GM19238 (cell line): ENCODE results near the gene FMN1.
"Not testable (repeated sequence)": the region's sequence is repeated elsewhere in the genome, so short reads cannot be mapped to it uniquely, and the experiment has no call there.

Experiments
- DNase-seq: peaks from one replicate; pipeline ENCODE4 v3.0.0; 2011; ENCODE audit warnings: low spot score; ENCODE audit not compliant: insufficient read length

The FMN1 gene

DNA sequence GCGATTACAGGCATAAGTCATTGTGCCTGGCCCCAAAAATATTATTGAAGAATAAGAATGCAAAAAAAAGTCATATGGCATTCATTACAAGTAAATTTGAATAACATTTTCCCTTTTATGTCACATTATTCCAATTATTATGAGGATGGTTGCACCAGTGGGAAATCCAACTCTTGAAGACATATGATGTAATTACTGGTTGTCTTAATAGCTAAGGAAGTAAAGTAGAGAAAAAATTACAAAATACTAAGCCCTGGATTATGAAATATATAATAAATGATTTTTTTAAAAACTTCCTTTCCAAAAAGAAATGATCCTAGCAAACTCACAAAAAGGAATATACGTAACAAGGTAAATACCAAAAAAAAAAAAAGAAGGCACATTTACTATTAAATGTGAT, 98.9 kb downstream of the FMN1 start:
- no peak for DNase-seq

DNA sequence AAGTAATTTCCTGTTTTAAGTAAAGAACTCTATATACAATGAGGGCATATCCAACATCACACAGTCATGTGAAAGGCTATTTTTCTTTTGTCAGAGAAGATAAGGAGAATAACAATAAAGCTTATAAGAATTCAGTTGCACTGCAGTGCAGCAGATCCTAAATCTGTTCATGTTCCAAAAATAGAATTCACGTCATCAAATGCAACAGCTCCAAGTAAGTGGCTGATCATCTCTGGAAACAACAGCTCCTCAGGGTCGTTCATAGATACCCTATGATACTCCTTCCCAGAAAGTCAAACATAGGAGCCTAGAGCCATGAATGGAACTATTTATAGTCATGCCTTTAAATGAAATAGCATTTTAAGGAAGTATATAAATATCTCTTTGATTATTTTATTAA, 100.2 kb downstream of the FMN1 start:
- DNase-seq: no peak

DNA sequence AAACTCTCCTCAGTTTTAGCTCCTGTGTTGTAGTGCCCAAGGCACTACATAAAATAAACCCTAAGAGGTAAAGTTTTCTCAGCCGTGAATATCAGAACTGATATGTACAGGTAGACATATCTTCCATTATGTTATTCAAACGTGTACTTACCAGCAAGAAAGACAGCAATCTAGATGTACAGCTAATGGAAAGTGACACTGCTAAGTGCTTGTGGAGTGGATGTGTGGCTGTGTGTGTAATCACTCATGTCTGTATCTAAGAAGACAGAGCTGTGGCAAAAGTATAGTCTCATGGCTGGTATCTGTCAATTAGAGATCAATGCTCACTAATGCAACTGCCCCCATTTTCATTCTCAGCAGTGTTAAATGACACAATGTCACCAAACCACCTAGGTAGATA, 101.3 kb downstream of the FMN1 start:
- no peak for DNase-seq

DNA sequence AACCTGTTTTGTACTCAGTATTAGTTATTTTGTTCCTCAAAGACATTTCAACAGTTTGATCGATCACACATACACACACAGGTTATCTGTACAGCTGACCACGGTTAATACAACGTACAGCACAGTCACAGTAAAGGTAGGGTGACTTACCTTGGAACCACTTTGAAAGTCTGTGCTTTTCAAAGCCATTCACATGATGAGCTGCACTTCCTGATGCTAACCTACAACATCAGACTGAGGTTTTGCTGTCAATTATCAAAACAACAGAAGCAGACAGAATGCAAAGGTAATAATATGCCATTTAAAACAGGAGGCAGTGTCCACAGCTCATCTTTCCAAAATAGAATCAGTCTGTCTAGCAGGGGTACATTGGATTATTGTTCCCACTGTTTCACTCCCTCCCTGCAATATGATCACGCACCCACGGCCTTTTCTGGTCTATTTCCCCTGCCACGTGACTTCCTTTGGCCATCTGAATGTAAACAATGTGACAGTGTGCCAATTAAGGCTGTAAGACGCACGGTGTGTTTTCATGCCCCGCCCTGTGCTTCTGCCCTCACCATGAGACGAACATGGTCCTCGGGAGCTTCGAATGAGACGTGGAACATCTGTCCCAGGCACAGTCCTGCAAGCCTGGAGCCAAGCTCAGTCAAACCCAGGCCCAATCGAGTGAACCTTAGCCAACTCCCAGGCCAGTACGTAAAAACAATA, 102.4 kb downstream of the FMN1 start:
- no peak for DNase-seq

DNA sequence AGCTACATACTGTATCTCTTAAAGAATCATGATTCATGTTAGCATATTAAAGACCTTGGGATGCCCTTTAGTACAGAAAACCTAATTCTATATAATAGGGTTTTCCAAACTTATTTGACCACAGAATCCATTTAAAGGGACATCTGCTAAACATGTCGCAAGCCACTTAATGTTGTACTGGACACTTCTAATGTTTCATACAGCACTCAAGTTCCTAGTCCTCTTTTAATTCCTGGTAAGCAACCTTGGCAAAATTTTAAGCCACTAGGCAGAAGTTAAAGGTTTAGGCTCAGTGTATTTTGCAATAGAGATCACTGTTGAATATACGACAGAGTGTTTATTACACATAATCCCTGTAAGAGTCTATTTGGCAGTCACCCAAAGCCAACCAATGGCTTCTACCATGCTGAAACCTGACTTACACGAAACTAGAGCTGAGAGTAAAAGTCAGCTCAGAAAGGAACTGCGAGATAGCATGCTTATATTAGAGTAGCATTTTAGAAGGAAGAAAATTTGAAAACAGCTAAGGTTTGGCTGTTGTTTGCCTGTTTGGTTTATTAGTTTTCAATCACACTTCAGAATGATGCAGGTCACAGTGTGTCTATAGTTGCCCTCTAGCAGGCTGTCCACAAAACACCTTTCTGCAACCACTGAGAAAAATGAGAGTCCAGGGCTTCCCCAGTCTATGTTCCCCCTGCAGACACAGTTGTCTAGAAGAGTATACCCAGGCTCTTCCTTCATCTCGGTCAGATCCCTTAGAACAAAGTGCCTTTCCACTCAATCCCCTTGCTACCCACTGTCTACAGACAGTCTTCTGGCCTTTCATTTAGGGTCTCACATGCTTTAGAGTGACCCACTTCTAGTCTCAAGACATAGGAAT, 104.4 kb downstream of the FMN1 start:
- DNase-seq: no peak

DNA sequence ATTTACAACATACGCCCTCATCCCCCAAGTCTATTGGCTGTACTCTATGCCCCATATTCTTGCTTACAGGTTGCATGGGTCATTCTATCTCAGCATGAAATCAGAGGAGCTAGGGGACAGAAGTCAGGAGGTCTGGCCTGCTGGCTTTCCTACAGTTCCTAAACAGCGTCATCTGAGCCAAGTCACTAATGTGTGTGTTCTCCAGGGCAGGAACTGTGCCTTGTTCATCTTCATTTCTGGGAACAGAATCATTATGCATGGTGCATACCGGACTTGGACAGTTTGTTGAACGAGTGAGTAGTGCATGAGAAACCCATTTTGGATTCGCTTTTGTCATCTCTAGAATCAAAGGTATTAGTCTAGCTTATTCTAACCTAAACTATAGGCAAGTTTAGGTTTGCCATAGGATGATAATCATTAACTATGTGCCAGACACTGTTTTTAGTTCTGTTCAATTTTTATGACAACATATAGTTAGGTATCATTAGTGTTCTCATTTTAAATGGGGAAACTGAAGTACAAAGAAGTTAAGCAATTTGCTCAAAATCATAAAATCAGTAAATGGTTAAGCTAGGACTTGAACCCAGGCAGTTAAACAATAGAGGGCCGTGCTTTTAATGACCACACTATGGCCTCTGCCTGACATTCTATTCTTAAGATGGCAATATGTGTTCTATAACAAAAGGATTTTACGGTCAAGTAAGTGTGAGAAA, 105.2 kb downstream of the FMN1 start:
- no peak for DNase-seq

DNA sequence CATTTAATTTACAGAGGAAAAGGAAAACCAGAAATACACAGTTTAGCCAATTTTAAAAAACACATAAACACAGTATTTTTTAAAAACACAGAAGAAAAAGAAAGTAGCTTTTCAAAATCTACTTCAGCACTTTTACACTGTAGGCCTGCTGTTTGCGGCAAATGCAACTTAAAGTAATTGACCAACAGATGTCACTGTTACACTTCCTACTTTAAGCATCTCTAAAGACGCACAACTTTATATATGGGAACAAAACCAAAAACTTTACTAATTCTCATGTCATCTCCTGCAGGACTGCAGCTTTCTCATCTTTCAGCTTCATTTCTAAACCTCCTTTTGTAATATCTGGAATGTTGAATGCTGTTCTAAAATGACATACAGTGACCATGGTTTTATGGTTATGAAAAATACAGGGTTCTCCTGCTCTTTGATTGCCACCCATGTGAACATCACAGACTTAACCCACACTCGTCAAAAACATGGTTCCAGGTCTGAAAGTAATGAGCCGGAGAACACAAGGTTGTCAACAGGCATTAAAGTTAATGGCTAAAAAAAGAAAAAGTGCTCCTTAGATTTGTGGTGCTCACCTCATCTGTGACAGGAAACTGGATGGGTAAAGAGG, 107.9 kb downstream of the FMN1 start:
- DNase-seq: no peak

DNA sequence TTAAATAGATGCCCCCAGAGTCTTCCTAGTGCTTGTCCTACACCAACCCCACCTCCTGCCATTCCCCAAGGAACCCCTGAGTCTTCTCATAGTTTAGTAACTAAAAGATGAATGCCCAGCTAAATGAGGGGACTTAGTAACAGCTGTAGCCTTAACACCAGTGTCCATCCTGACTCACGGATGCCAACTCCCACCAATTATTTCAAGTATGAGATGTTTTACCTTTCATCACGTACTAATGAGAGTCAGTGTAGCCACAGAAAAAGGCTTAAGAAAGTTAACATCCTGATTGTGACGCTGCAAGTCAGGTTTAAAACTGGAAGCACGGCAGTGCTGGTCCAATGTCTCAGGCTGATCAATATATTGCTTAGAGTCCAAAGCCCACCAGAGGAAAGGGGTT, 109.9 kb downstream of the FMN1 start:
- DNase-seq: no peak

DNA sequence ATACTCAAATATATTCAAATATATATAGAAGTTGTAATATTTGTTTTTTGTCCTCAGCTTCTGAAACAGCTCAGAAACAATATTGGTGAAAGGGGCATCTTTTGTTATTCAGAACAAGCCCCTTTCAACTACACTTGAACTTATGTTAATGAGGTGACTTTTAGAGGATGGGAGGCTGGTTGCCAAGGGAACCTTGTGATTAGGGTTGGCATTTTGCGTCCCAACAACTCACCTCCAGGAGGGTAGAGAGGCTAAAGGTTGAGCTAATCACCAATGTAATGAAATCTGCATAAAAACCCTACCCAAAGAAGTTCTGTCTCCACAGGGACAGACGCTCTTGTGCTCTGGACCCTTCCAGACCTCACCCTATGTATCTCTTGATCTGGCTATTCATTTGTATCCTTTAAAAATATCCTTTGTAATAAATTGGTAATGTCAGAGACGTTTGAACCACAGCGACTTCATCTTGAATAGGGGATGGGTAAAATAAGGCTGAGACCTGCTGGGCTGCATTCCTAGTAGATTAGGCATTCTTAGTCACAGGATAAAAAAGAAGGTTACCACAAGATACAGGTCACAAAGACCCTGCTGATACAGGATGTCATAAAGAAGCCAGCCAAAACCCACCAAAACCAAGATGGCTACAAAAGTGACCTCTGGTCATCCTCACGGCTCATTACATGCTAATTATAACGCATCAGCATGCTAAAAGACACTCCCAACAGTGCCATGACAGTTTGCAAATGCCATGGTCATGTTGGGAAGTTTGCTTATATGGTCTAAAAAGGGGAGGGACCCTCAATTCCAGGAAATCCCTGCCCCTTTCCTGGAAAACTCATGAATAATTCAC, 111.1 kb downstream of the FMN1 start:
- no peak for DNase-seq

DNA sequence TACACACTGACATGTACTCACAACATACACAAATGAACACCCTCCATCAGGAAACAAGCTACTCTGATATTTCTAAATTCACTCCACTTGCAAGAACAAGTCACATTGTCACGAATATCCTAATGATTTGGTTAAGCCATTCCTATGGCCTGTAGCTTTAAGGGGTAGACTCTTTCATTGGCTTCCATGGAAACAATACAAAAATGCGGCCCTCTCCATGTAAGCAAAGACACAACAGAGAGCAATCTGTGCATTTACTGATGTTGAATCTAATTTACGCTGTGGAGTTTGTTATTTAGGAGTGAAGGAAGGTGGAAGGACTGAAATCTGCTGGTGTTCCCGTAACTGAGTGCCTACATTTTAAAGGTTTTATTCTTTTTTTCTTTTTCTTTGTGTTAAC, 114.5 kb downstream of the FMN1 start:
- DNase-seq: no peak

DNA sequence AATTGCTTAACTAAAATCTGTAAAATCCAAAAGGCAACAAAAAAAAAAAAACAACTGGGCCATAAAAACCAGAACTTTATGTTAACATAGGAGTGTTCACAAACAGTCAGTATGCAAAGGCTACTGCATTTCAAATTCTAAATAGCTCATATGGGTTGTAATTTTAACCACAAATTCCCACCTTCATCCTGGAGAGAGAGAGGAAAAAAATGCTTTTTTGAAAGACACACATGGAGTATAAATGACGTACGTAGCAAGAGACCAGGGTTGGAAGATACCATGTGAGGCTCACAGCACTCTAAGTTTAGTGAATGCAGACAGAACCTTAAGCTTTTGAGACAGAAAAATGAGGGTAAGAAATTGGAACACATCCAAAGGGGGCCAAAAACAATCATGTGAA, 115.9 kb downstream of the FMN1 start:
- no peak for DNase-seq

DNA sequence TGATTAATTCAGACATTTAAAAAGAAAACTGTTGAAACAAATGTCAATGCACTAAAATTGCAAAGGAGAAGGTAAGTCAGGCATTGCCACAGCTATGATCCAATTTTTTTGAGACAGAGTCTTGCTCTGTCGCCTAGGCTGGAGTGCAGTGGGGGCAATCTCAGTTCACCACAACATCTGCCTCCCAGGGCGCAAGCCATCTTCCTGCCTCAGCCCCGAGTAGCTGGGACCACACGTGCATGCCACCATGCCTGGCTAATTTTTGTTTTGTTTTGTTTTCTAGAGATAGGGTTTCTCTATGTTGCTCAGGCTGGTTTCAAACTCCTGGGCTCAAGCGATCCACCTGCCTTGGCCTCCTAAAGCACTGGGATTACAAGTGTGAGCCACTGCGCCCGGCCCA, 117.6 kb downstream of the FMN1 start:
- DNase-seq: no peak

DNA sequence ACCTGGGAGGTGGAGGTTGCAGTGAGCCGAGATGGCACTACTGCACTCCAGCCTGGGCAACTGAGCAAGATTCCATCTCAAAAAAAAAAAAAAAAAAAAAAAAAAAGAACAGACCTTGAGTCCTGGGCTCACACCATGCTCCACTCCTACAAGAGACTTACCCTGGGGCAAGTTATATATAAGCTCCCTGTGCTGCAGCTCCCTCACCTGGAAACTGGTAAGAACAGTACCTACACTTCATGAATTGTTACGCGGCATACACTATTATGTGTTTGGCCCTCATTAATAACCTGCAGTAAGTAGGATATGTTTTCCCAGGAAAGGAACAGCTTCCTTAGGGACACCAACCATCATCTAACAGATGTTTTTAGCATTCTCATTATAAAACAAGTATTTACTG, 119.6 kb downstream of the FMN1 start:
- no peak for DNase-seq

DNA sequence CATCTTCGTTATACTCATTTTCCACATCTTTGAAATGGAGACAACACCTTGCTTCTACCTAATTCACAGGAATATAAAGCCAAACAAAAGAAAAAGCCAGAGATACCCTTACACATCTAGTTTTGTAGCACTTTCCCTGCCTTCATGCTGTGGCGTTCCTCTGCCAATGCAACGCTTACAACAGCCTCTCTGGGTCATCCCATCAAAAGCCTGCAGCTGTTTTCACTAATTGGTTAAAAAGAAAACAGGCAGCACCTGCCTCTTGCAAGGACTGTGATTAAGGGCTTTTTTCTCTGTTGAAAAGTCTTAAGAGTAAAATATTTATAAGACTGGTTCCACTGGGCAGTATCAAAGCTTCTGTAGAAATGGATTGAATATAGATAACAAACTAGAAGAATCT, 120.3 kb downstream of the FMN1 start:
- no peak for DNase-seq

DNA sequence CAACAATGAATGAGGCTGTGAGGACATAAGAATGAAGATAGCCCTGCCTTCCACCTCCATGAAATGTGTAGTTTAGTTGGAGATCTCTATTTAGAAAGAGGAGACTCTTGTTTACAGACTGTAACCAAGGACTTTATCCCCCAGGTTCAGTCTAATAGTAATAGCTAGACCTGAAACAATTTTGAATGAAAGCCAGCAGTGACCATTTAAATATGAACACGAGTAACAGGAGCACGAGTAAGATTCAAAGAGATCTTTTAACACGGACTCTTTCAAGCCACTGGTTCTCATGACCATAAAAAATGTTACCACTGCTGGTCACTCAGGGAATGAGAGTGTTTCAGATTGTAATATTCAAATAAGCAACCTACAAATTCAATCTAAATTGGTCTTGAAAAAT, 123.1 kb downstream of the FMN1 start:
- DNase-seq: no peak

DNA sequence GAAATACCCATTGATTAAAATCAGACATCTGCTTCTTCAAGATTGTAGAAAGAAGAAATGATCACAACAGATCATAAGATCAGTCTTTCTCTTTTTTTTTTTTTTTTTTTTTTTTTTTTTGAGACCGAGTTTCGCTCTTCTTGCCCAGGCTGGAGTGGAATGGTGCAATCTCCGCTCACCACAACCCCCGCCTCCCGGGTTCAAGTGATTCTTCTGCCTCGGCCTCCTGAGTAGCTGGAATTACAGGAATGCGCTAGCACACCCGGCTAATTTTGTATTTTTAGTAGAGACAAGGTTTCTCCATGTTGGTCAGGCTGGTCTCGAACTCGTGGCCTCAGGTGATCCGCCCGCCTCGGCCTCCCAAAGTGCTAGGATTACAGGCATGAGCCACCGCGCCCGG, 124.6 kb downstream of the FMN1 start:
- DNase-seq: not testable (repeated sequence)

DNA sequence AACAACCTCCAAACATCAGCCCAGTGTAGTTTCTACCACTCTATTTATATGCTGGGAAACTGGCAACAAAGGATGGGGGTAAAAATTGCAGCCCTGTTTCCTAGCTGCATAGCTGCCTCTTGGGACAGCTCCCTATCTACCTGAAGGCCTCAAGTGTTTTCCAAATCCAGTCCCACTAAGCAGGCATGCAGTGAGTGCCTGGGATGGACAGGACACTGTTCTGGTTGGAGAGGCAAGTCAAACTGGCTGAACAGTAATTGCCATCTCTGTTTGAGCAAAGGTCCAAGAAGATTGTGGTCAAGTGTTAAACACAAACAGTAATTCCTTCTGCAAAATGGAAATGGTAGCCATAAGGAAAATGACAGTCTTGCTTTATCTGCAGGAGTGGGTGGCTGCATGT, 125.4 kb downstream of the FMN1 start:
- no peak for DNase-seq

DNA sequence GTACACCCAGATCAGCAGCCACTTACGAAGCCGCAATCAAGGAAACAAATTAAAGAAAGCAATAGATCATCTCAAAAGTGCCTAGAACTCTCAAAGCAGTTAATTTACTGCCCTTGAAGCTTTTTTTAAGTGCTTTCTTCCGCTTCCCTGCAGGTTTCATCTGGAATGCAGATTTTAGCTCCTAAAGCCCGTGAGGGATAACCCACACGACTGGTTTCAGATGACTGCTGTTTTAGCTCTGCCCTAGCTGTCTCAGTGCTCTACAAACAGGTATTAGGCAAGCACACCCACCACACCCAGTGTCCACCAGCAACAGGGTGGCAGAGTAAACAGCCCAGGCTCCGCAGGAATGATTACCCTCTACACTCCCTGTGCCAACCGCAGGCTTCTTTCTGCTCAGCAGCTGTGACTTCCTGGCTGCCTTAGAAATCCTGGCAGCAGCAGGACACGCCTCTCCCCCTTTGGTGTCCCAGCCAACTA, 126.0 kb downstream of the FMN1 start:
- DNase-seq: no peak

DNA sequence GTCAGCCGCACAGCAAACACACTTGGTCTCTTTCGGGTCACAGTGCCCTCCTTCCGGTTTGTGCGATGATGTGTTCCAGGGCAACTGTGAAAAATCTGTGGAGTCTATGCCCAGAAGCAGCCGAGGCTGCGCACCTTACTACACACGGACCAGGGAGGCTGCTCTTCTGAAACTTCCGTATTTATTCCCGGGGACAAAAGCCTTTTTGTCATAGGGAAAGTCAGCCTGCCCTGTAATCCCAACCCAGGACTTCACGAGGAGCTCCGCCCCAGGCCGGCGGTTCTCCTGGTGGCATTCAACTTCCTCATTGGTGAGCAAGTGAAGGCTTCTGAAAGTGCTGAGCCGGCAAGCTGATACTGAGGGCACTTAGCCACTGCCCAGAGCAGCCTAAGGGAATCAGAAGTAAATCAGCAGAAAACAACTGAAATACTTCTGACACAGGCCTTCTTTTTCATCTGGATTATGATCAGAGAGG, 126.5 kb downstream of the FMN1 start:
- no peak for DNase-seq

DNA sequence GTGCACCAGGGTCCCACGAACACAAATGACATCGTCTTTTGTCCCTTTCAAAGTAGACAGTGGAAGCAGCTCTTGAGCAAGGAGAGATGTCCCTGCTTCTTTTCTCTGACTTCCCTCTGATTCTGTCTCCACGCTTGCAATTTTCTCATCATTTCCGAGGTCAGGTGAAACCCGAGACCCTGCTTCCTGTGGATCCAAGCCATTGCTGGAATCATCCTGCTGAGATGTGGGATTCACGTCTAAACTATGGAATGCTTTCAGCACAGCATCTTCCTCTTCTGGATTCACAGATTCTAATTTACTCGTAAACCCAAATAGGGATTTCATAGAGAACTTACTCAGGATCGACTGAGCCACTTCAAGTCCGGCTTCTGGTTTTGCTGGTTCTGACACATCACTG, 127.1 kb downstream of the FMN1 start:
- DNase-seq: no peak

DNA sequence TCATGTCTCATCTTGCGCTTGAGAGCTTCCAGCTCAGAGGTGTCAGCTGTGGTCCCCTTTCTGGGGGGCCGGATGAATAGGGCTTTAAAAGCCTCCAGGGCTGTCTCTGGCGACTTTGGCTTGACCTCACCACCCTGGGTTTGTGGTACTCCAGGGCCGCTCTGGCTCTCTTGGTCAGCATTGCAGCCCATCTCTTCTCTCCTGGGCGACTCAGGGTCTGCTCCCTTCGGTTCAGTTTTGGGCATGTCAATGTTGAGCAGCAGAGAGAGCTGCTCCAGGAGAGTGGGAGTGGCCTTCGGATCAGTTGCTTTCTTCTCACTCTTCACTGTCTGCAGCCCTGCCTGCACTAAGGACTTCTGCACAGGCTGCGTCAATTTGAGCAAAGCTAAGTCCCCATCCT, 127.9 kb downstream of the FMN1 start:
- DNase-seq: no peak
